Measurements from ENCODE around the gene IP6K3.
A peak's percentile ranks its signal among the peaks of the same experiment; 100 is the strongest.

Gene IP6K3, protein sequence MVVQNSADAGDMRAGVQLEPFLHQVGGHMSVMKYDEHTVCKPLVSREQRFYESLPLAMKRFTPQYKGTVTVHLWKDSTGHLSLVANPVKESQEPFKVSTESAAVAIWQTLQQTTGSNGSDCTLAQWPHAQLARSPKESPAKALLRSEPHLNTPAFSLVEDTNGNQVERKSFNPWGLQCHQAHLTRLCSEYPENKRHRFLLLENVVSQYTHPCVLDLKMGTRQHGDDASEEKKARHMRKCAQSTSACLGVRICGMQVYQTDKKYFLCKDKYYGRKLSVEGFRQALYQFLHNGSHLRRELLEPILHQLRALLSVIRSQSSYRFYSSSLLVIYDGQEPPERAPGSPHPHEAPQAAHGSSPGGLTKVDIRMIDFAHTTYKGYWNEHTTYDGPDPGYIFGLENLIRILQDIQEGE

DNA sequence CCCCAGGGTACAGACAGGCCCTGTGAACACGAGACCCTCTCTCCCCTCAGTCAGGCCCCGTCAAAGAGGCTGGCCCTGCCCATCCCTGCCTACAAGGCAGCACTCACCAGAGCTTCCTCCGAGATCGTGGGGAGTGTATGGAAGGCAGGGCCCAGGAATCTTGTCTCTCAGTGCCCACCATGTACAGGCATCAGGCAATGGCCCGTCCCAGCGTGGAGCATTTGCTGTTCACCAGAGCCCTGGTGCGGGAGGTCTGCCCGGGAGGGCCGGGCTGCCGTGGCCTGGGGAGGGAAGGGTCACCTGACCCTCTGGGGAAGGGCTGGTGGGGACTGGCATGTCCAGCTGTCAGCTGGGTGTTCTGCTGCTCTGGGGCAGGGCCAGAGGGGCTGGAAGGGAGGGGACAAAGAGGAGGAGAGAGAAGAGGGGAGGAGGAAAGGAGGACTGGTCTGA lies at the start of gene IP6K3:
TSS of gene IP6K3 (minus strand) at position 255 of the 450 bp plus-strand sequence. CDS start 11,429 bp downstream, outside the sequence.
- DNase-seq: no peak

DNA sequence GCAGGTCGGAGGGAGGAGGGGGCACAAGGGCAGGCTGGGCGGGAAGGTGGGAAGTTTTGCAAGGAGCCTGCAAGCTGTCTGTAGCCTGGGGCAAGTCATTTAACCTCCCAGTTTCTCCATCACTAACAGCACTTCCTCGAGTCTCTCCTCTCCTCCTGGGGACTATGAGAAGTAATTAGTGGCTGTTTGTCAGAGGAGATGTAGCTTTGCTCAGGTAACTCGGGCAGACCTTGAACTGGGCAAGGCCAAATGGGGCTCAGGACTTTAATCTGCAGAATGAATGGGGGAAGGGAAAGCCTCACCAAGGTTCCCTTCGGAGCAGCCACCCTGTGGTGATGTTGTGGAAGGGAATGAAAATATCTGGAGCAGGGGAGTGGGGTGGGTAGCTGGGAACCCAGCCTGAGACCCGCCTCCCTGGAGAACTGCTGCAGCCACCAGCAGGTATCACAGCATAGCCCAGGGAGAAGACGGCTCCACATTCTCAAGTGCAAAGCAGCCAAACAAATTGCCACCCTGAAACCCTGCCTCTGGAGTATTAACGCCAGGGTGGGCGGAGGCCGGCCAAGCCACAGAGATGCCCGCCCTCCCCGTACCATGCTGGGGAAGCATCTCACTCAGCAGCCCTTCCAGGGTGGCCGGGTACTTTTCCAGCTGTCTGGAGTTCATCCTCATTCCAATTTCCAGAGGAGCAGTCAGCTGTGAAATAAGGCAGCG lies 48.4 kb upstream of the IP6K3 start:
- no peak for DNase-seq

DNA sequence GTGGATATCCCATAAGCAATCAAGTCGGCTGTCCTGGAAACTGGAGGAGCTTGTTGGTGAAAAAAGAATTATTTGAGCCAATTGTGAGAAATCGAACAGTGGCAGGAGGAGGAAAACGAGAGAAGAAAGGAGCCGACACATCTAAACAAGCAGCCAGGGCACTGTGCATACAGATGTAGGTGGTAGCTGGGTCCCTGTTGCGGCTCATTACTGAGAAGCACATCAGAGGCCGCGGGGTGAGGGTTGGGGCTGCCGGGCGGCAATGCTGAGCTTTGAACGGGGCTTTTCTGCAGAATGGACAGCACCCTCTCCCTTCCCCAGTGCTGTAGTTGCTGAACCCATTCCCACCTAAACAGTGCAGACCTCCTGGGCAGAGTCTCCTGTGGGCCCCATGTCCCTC lies 46.3 kb upstream of the IP6K3 start:
- no peak for DNase-seq

DNA sequence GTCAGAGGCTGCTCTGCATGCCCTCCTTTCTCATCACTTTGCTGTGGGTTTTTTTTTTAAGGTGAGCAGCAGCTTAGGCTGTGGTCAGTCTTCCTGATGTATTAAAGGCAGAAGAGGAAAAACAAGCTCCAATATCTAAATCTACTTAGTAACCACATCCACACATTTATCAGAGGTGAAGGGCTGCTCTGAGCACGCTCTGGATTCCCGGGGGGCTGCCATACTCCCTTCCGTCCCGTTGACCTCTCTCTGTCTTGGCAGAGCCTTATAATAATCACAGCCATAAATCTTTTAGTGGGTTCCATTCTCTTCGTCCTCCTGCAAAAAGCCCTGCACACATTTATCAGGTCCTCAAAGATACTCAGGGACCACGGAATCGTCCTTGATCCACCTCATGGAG lies 44.9 kb upstream of the IP6K3 start:
- no peak for DNase-seq

DNA sequence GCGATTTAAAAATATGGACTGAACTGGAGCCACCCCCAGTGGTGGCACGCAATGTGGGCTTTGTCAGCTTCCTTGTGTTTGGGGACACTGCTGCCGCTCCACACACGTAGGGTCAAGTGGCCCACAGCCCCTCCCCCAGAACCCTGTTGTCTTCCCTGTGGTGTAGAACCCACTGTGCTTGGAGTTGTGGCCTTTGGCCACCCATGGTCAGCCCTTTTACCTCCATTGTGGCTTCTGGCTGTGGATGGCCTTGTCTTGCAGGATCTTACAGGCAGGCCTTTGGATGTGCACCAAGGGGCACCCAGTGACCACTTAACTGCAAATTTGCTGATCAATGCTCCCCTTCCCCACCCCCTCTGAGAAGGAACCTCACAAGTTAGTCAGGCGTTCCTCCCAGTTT lies 44.2 kb upstream of the IP6K3 start:
- DNase-seq: no peak

DNA sequence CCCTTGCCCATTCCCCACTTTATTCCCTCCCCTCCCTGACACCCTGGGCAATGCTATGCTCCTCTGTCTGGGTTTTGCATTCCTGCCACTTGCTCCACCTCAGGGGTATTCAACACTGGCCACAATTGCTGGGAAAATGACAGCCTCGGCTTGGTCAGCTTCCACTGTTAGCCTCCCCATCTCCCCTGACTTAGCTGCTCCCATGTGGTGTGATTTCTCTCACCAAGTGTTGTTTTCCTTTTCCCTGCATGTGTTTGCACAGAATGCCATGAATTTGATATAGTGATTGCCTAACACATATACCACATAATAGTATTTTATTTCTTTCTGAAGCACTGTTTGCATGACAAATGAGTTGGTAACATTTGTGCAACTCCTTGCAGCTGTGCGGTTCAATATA lies 43.7 kb upstream of the IP6K3 start:
- no peak for DNase-seq

DNA sequence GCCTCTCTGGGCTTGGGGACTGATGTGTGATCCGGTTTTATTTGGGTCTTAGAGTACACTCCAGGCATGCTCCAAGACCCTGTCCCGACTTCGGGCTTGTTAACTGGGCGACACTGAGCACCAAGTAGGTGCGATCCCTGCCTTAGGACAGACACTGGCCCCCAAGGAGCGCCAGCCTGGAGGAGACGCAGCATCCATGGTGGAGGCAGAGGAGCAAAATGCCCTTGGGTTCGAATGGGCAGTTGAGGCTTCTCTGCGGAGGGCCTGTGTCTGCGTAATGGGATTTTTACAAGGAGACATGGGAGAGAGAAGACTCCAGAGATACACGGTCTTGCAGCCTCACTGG lies 42.8 kb upstream of the IP6K3 start:
- no peak for DNase-seq

DNA sequence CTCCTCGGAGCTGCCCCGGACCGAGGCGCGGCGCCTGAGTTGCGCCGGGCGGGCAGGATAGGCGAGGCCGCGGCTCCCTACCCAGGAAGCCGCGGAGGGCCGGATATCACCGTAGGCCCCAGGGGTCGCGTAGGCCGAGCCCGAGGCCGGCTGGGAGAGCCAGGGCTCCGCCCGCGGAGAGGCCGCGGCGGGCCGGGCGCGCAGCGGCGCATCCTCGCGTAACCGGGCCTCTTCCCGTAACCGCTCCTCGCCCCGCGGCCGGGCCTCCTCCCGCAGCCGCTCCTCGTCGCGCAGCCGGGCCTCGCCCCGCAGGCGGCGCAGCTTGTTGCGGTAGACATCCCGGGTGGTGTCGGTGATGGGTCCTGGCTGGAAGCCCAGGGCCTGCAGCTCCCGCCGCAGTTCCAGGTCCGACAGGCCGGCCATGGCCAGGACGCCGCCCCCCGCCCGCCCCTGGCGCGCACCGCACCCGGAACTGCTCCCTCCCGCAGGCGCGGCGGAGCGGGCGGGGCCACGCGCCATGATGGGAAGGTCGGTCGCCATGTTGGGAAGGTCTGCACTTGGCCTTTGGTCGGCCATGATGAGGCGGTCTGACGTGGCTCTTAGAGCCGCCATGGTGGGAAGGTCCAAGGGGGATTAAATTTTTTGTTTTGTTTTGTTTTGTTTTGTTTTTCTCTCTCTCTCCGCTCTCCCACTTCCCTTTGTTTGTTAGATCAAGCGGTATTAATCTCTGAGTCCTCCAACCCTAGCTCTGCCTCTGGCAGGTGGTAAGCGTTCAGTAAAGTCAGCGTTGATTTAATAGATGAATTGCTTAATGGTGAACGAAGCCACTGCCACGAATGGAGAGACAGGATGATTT lies 42.2 kb upstream of the IP6K3 start, which contains the start of gene LEMD2:
TSS of gene LEMD2 (minus strand) at position 437 of the 856 bp plus-strand sequence. CDS start at position 423, 14 bp downstream.
- DNase-seq: peak; percentile 81

DNA sequence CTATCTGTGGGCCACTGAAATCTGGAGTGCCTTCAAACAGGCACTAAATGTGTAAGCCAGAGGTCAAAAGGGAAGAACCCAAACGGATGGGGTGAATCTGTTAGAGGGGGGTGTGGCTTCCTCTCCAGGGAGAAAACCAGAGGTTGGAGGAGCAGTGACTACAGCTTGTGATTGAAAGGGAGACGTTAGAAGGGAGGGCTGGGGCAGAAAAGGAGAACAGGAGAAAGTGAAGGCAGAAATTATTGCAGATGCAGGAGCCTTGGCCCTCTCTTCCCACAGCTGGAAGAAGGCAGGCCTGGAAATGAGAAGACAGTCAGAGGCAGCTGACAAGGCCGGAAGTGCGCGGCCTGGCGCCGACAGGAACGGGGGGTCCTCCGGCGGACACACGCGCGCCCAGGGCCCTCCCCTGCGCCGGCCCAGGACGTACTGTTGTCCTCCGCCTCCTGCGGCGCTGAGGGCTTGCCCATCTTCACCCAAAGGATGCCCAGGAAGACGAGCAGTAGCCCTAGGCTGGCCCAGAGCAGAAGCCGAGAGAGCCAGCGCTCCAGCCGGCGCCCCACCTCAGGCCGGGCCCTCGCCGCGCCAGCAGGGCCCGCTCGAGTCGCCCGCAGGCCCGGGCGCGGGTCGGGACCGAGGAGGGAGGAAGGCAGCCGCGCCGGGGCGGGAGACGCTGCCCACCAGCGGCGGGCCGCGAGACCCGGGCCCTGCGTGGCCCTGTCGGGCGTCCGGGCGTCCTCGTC lies 41.4 kb upstream of the IP6K3 start:
- no peak for DNase-seq

DNA sequence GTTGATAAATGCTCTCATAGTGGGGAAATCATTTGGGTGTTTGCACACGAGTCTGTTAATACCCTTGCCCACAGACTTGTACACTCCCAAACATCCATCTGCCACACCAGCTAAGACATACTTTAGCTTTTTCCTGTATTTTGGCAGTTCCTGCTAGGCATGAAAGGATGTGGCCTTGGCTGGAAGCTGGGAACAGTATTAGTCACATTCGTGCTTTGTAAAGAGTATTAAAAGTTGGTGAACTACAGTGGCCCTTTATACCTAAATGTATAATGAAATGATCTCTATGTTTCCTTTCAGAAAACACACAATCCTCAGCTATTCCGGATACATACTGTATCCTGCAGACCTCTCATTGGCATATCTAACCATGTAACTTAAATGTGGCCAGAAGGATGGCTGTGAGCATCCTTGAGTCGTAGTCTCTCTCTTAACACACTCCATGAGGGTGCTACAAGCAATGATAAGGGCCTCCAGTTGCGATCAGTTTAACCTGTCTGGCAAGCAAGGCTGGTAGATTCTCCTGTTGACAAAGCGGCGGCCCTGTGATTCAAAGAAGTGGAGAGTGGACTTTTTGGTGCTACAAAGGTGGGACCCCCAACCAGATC lies 40.7 kb upstream of the IP6K3 start:
- DNase-seq: no peak

DNA sequence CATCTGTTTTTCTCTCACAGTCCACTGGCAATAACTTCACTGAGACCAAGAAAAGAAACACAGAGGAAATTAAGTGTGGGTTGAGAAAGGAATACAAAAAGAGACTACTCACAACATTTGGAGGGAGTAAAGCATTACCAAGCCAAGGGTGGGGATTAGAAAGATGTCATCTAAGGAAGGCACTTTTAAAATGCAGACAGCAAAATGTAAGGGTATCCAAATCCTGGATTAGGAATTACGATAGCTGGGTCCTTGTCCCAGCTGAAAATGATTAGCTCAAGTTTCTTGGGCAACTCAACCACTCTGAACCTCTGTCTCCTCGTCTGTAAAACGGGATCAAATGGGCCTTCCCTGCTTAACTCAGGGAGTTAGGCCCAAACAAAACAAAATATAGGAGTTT lies 40.0 kb upstream of the IP6K3 start:
- DNase-seq: no peak

DNA sequence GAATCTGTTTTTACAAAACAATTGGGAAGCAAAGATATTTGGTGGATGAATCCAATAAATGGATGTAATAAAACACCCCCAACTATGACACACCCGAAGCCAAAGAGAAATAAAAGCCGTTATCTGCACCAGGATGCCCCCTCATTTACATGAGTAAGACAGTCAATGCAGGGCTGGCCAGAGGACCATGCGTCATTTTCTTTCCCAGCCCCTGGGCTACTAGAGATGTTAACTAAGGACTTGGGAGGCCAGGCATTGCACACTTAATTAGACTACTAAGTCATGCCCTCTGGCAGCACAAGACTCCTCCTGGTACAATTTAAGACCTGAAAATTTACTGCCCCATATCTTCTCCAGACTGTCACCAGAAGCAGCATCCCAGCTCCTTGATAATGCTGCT lies 39.1 kb upstream of the IP6K3 start:
- no peak for DNase-seq

DNA sequence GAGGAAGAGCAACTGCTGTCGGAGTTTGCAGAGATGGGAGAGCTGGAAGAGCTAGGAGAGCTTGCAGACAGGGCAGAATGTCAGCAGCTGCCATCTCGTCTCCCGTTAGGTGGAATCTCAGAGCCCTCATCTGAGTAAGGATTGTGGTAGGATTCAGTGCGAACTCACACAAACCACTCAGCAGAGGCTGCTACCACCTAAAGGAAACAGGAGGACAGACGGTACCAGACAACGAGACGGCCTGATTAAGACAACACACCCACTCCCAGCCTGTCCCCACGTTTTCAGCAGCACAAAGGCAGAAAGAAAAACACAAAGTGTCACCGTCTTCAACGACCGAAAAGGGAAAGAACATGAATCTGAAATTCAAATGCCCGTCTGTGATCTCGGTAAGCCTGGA lies 38.1 kb upstream of the IP6K3 start:
- DNase-seq: no peak

DNA sequence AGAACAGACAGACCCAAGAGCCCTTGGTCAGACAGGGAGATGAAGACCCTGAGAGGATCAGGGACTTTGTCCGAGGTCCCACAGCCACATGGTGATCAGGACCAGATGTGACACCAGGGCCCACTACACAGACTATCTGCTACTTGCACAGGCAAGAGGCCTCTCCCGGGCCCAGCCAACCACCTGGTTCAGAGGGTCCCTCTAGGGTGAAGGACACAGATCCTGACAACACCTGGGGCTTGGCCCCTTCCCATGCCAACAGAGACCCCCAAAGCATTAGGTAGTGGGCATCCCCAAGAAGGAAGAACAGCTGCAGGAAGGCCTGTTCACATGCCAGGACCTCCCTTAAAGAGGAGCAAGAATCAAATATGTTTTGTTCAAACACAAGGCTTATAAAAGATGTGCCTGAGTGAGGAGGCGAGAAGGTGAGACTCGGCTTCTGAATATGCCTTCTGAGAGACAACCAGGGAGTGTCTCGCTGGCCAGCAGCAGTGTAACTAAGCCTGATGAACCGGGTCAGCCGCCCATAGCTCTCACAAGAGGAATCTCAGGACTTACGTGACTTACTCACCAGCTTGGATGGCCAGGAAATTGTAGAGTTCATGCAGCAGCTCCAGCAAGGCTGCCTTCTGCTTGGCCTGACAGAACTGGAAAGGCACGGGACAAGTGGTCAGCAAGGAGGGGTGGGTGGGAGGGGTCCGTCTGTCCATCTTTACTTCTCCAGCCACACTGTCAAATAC lies 37.2 kb upstream of the IP6K3 start:
- no peak for DNase-seq

DNA sequence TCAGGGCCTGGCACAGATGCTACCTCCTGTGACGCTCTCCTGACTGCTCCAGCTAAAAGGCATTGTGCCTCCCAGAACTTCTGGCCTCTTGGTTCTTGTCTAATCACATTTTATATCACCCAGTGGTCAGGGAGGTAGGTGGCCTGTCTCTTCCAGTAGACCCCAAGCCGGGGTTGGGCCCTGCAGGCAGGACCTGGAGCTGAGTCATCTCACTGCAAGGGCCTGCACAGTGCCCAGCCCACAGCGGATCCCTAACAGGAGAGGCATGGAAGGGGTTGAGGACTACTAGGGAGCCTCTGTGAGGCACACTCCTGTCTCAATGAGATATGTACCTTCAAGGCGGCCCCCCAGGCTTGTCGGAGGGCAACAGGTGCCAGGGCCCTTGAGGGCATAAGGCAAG lies 35.9 kb upstream of the IP6K3 start:
- no peak for DNase-seq

DNA sequence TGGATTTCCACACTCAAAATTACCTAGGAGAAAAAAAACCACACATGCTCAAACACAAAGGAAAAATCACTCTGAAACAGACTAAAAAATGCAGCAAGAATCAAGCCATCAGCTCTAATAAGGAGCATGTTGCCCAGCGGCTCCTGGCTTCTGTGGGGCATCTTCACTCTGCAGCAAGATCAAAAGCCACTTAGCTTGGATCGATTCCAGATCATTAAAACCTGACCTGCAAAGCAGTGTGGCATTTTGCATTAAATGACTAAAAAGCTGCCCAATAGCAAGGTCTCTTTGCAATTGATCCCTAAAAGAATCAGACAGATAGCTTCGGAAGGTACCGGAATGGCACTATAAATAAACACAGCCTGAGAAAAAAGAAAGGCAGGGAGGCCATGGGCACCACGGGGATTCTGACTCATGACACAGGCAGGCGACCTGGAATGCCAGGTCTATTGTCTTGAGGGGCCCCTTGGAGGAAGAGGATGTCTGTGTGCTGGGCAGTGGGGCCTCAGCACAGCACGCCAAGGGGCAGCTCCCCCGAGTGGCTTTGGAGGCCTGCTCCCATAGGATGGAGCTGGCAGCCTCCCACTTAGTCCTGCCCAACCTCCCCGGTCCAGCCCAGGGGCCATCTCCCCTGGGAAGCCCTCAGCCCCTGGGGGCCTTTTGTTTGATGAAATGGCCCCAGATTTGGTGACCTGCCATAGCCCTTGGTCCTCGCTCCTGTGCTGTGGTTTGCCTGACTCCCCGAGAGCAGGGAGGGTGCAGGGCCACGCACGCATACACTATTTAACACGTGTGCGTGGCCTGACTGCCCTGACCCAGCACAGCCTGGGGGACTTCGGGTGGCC lies 34.6 kb upstream of the IP6K3 start:
- DNase-seq: no peak

DNA sequence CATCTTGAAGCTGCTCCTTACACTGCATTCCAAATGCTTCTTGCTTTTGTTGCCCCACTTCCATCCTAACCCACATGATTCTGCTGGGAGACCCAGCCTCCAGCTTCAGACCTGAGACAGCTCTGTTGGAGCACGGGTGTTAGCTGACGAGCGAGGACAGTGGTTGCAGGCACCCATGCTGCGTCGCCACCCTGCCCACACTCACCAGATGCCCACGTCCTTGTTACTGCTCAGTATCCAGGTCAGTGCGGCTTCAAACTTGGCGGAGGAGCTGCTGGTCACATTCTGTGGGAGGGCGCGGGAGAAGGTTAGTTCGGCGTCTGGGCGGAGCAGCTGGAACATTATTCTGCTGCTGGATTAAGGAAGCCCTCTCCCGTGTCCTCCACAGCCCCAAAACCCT lies 33.2 kb upstream of the IP6K3 start:
- no peak for DNase-seq

DNA sequence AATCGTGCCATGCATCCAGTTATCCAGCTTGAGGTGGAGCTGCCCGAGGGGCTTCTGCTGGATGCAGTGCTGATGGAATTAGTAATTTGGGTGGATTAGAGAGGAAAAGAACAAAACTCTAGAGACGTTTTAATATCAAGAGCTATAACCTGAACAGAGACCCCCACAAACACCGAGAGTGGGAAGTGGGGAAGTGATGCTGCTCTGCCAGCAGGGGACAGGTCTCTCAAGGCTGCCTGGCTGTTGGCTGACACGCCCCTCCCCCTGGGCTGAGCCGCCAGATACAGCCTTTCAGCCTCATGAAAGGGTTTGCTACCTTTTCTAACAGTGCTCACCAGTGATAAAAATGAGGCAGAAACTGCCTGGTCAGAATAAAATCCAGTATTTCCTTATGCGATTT lies 32.6 kb upstream of the IP6K3 start:
- no peak for DNase-seq

DNA sequence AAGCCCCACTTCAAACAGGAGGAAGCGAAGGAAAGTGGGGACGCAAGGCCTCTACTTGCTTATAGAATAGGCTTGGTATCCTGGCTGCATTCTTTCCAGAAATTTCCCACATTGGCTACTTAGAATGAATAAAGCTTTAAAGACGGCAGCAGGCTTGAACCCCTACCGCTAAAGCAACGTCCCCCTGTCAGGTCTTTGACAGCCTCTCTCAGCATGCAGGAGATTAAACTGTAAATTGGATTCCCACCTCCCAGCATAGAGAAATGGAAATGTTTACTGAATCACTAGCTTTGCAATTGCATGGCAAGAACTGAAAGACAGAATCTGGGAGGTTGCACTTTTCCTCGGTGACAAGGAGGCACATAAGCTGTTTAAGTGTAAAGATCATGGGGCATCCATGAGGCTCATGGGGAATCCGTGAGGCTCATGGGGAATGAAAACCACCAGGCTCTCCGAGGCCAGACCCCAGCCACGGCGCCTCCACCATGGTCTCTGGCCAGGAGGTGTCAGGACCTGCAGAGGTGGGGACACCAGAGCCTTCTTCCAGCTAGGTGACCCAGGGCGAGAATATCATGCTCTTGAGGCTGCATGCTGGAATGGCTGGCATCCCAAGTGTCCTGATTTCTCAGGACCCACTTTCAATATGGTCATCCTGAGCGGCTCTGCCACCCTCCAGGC lies 31.9 kb upstream of the IP6K3 start:
- no peak for DNase-seq

All from NCI-H1092 (cell line).